GM12878 (cell line): ENCODE results near the gene TMEM14A. TPM values are rescaled to one million over a fixed set of nuclear protein-coding genes. Genes with fewer than 3 reads are reported as not detected.

Experiments
- ATAC-seq: fragments of 200-7000 bp; cut with Tn5 transposase; 3 replicates; pipeline ENCODE4 v1.9.1; 2020; ENCODE audit warnings: mild to moderate bottlenecking, moderate library complexity
- BruUV-seq: library from RNA; stranded (reverse); fragments of 400-500 nt; replicated peaks from 2 replicates; lab custom pipeline; 2021; lab: Mats Ljungman, UMichigan
- CTCF ChIA-PET: fragments of 300-600 bp; sonication (Branson Sonifier 250); formaldehyde crosslinking; extraction: SDS; loops from one replicate; lab custom pipeline; 2021; ENCODE audit warnings: inconsistent platforms; lab: Yijun Ruan, JAX
- POLR2A ChIA-PET: fragments of 350-600 bp; formaldehyde crosslinking; extraction: SDS; loops from one replicate; lab custom pipeline; 2021; ENCODE audit warnings: inconsistent platforms; lab: Charles Lee
- RAD21 ChIA-PET: fragments of 300-600 bp; sonication (Branson Sonifier 250); formaldehyde crosslinking; loops from one replicate; lab custom pipeline; 2023; ENCODE audit warnings: antibody characterized with exemption; ENCODE audit not compliant: unreplicated experiment; lab: Charles Lee
- SMC1A ChIA-PET: fragments of 300-600 bp; sonication (Branson Sonifier 250); formaldehyde crosslinking; loops from one replicate; lab custom pipeline; 2023; ENCODE audit not compliant: unreplicated experiment, uncharacterized antibody; lab: Charles Lee
- DNase-seq: peaks from one replicate; pipeline ENCODE4 v3.0.0-alpha.2; 2011; ENCODE audit warnings: low read depth, low spot score
- FAIRE-seq: peaks from 3 replicates; lab custom pipeline; 2011; peaks lifted over from hg19 to GRCh38; lab: Jason Lieb, UNC
- H2AFZ ChIP-seq: 2 replicates; pipeline ENCODE4 v1.6.0; 2011; ENCODE audit warnings: low read depth, low read length, control low read depth; ENCODE audit not compliant: control insufficient read depth
- H3K27ac ChIP-seq: 2 replicates; pipeline ENCODE4 v1.5.1; 2011; ENCODE audit warnings: control low read depth; ENCODE audit not compliant: control insufficient read depth, insufficient read depth
- H3K27me3 ChIP-seq, 2 experiments: replicated peaks in 1 of 2; 2 replicates each; pipeline versions ENCODE4 v1.6.0 to v1.6.1; 2011; ENCODE audit warnings: low read length in 1 of 2; ENCODE audit not compliant: control insufficient read depth in 2 of 2, insufficient read depth in 2 of 2
- H3K36me3 ChIP-seq, 2 experiments: 2 replicates each; pipeline ENCODE4 v1.5.1; 2011; ENCODE audit warnings: low read length in 1 of 2; ENCODE audit not compliant: control insufficient read depth in 2 of 2, insufficient read depth in 2 of 2
- H3K4me1 ChIP-seq: 2 replicates; pipeline ENCODE4 v1.6.1; 2011; ENCODE audit warnings: mild to moderate bottlenecking, low read length, moderate library complexity, mixed read lengths; ENCODE audit not compliant: control insufficient read depth, insufficient read depth
- H3K4me2 ChIP-seq: 2 replicates; pipeline ENCODE4 v1.6.0; 2011; ENCODE audit warnings: control low read depth; ENCODE audit not compliant: control insufficient read depth, insufficient read depth
- H3K4me3 ChIP-seq: fragments of 200-600 bp; sonication (generic); 2 replicates; pipeline ENCODE4 v1.5.1; 2016
- H3K79me2 ChIP-seq: 2 replicates; pipeline ENCODE4 v1.6.0; 2011; ENCODE audit warnings: low read length; ENCODE audit not compliant: control insufficient read depth, insufficient read depth
- H3K9ac ChIP-seq: 2 replicates; pipeline ENCODE4 v1.8.0; 2011; ENCODE audit warnings: low read length, control low read depth, mixed read lengths; ENCODE audit not compliant: control insufficient read depth, insufficient read depth
- H3K9me3 ChIP-seq: replicated peaks from 3 replicates; pipeline ENCODE4 v1.5.1; 2011; ENCODE audit warnings: mild to moderate bottlenecking, low read length; ENCODE audit not compliant: control insufficient read depth, insufficient read depth
- H4K20me1 ChIP-seq: 2 replicates; pipeline ENCODE4 v1.6.0; 2011; ENCODE audit not compliant: control insufficient read depth, insufficient read depth
- ASH2L ChIP-seq: fragments of 300-600, 200-600 bp; sonication (generic); IDR thresholded peaks from 2 replicates; pipeline ENCODE4 v1.6.1; 2017; ENCODE audit warnings: low read depth, mild to moderate bottlenecking, borderline replicate concordance
- HDAC6 ChIP-seq: fragments of 200-600 bp; sonication (generic); IDR thresholded peaks from one replicate; pipeline ENCODE4 v1.8.0; 2017; ENCODE audit warnings: antibody characterized with exemption; ENCODE audit not compliant: unreplicated experiment
- IRF4 ChIP-seq: IDR thresholded peaks from 2 replicates; pipeline ENCODE4 v1.6.1; 2011; ENCODE audit warnings: low read depth, low read length
- KAT2A ChIP-seq: conservative IDR thresholded peaks from 2 replicates; pipeline ENCODE4 v1.6.1; 2011; ENCODE audit warnings: low read depth, low read length; ENCODE audit not compliant: control insufficient read depth
- MEF2B ChIP-seq: fragments of 450-650 bp; IDR thresholded peaks from 2 replicates; pipeline ENCODE4 v1.6.1; 2018; ENCODE audit warnings: mild to moderate bottlenecking, moderate library complexity; ENCODE audit not compliant: partially characterized antibody, poor library complexity, severe bottlenecking
- MYB ChIP-seq: fragments of 150-350 bp; IDR thresholded peaks from 2 replicates; pipeline ENCODE4 v1.6.1; 2014; ENCODE audit warnings: mild to moderate bottlenecking, low read depth, low read length, borderline replicate concordance
- SMAD5 ChIP-seq: IDR thresholded peaks from 2 replicates; pipeline ENCODE4 v1.6.1; 2016; ENCODE audit warnings: antibody characterized with exemption, low read depth
- SUPT20H ChIP-seq: IDR thresholded peaks from 2 replicates; pipeline ENCODE4 v1.6.1; 2011; ENCODE audit warnings: low read depth, mild to moderate bottlenecking, low read length, moderate library complexity, borderline replicate concordance; ENCODE audit not compliant: control insufficient read depth
- TAF1 ChIP-seq: IDR thresholded peaks from 2 replicates; pipeline ENCODE4 v1.6.1; 2011; ENCODE audit warnings: mild to moderate bottlenecking, low read depth, low read length, borderline replicate concordance
- TBL1XR1 ChIP-seq: IDR thresholded peaks from 2 replicates; pipeline ENCODE4 v1.6.1; 2012; ENCODE audit warnings: low read depth, low read length, improper control_type of control experiment
- TCF3 ChIP-seq: IDR thresholded peaks from 2 replicates; pipeline ENCODE4 v1.6.1; 2012; ENCODE audit warnings: low read depth, mild to moderate bottlenecking, low read length, borderline replicate concordance; ENCODE audit not compliant: insufficient read depth
- ZNF622 ChIP-seq: fragments of 450-650 bp; IDR thresholded peaks from 2 replicates; pipeline ENCODE4 v1.6.1; 2017; ENCODE audit warnings: mild to moderate bottlenecking, inconsistent platforms
- WGBS: methylation state at CpG from one replicate; pipeline ENCODE4 v1.1.6; 2016; ENCODE audit warnings: low lambda C conversion rate; ENCODE audit not compliant: insufficient replicate concordance, insufficient coverage; ENCODE audit errors: missing lambda C conversion rate; 5-methylcytosine and 5-hydroxymethylcytosine counted together
- in situ Hi-C: fragments of 300-500 bp; cut with MboI; formaldehyde crosslinking; loops from 9 replicates; pipeline ENCODE4 v1.14.3; 2018; ENCODE audit warnings: mixed read lengths
- intact Hi-C: fragments of 100-400 bp; cut with micrococcal nuclease; formaldehyde crosslinking; loops from one replicate; pipeline ENCODE4 v1.14.2; 2022; ENCODE audit not compliant: unreplicated experiment
- polyA plus RNA-seq, 11 experiments: library from polyadenylated mRNA; depleted of rRNA in 4 of 11; unstranded in 6 of 11; stranded (reverse) in 5 of 11; fragments of >200 nt; fragmentation: Nextera tagmentation in 4 of 11; fragmentation: Illumina TruSeq in 1 of 11; extraction: Ambion mirVana in 4 of 11; extraction: Trizol in 1 of 11; gene quantifications; 1 replicate in 1 of 11; 2 replicates in 10 of 11; pipeline versions ENCODE4 v1.2.1 to v1.2.3, GENCODE V29; 2011 to 2016; ENCODE audit warnings: inconsistent platforms in 2 of 11, missing spikeins in 2 of 11, low read depth in 1 of 11
- total RNA-seq, 4 experiments: library from RNA; depleted of rRNA in 3 of 4; stranded (reverse); fragments of >200 nt in 3 of 4; fragmentation: Illumina TruSeq in 1 of 4; extraction: Trizol in 1 of 4; gene quantifications; 2 replicates each; pipeline versions ENCODE4 v1.2.1 to v1.2.3, GENCODE V29; 2013 to 2021
- TF ChIP-seq, protein P1 (sequence below): fragments of 450-650 bp; conservative IDR thresholded peaks from 2 replicates; pipeline ENCODE4 v1.6.1; 2017; ENCODE audit warnings: mild to moderate bottlenecking, moderate library complexity

TMEM14A gene
- total and polyA plus RNA-seq, 10 of the 15 experiments (the other 5 are each of a cell fraction or from before 2014, with no cell fraction given): 15.6 to 143 (median 33.1) TPM

DNA sequence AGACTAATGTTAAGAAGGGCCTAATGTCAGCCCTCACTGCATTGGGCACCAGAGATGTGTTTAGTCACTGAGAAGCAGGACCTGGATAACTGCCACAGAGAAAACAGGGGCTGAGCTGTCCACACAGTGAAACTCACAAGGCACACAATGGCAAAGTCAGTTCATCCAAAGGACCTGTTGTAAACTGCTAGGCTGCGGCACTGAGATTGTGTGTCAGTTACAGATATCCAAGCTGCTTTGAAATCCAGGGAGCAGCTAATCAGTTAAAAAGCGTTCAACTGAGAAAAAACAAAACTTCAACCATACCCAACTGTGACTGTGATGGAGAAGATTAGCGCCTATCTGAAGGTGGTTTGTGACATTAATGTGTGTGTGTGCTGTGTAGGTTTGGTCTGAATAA, 27.8 kb upstream of the TMEM14A start:
- Histone ChIP-seq H3K4me3 (no peak overlapping the region), H4K20me1 (no peaks in the 10 kb centered on the region; the same call in 1 of the 2 replicates), H3K9ac (no peak overlapping the region), H3K27me3 (peaks cover 0 to 7% of the 10 kb centered on the region in 2 experiments; a peak in 3 of 4 replicates), H3K4me2 (no peak overlapping the region), H3K9me3 (no peaks in the 10 kb centered on the region), H3K36me3 (no peaks in the 10 kb centered on the region), H2AFZ (no peak overlapping the region), H3K4me1 (no peaks in the 10 kb centered on the region), H3K27ac (no peak overlapping the region), H3K79me2 (no peaks in the 10 kb centered on the region)
- ChIA-PET SMC1A (interaction anchor here (3.6 kb wide), 1 partner anchor 9 kb away, joined by 24 read pairs; no protein-coding TSS in a partner anchor), POLR2A (no interaction called here), RAD21 (no interaction called here), CTCF (interaction anchor here (0.9 to 1.2 kb wide), 3 partner anchors 9 to 45 kb away, joined by 3 to 5 read pairs (median 3); no protein-coding TSS in a partner anchor)
- intact Hi-C loops: no loop called here
- in situ Hi-C loops: no loop called here
- TF ChIP-seq TCF3 (no peak), TAF1 (no peak), KAT2A (no peak), ZNF622 (no peak), ASH2L (no peak), HDAC6 (no peak), MYB (no peak), TBL1XR1 (no peak), IRF4 (no peak), SMAD5 (no peak), MEF2B (no peak), SUPT20H (no peak)
- TF ChIP-seq, protein P1, sequence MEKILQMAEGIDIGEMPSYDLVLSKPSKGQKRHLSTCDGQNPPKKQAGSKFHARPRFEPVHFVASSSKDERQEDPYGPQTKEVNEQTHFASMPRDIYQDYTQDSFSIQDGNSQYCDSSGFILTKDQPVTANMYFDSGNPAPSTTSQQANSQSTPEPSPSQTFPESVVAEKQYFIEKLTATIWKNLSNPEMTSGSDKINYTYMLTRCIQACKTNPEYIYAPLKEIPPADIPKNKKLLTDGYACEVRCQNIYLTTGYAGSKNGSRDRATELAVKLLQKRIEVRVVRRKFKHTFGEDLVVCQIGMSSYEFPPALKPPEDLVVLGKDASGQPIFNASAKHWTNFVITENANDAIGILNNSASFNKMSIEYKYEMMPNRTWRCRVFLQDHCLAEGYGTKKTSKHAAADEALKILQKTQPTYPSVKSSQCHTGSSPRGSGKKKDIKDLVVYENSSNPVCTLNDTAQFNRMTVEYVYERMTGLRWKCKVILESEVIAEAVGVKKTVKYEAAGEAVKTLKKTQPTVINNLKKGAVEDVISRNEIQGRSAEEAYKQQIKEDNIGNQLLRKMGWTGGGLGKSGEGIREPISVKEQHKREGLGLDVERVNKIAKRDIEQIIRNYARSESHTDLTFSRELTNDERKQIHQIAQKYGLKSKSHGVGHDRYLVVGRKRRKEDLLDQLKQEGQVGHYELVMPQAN: no peak
- 48% methylated on average over 3 of the region's 3 CpGs for WGBS
- no TSS peak for BruUV-seq
- DNase-seq (no peak), FAIRE-seq (no peak), ATAC-seq (no peak)
